ENCODE results near the gene ACTR2.
A peak's percentile ranks its signal among the peaks of the same experiment; 100 is the strongest.
"Not testable (repeated sequence)": the region's sequence is repeated elsewhere in the genome, so short reads cannot be mapped to it uniquely, and the experiment has no call there.

Gene ACTR2

GRCh38 chr2:65227456-65228262, at the start of gene ACTR2:
ACTR2 (plus strand) TSS chr2:65227831; CDS start chr2:65227910, 79 bp downstream.
- TF ChIP-seq ZNF274 (IDR thresholded peaks at IDR 0.05; ENCODE audit: low read depth, low read length): no peak
- peak within 1 kb of the TSS; percentile 98 for H3K4me3 ChIP-seq (ENCODE audit: low read length)

GRCh38 chr2:65182570-65182969, 45.1 kb upstream of the ACTR2 start:
- H3K4me3 ChIP-seq (ENCODE audit: low read length): no peak overlapping the region
- TF ChIP-seq ZNF274 (IDR thresholded peaks at IDR 0.05; ENCODE audit: low read depth, low read length): no peak

- not testable (repeated sequence) for H3K4me3 ChIP-seq (ENCODE audit: low read length)
These were observed 44.2 kb upstream of the ACTR2 start for GRCh38 chr2:65183406-65183805.

- no peak for TF ChIP-seq ZNF274 (IDR thresholded peaks at IDR 0.05; ENCODE audit: low read depth, low read length)
These were observed 42.6 kb upstream of the ACTR2 start for GRCh38 chr2:65185012-65185411.

GRCh38 chr2:65186093-65186868, 41.4 kb upstream of the ACTR2 start:
- no peak overlapping the region for H3K4me3 ChIP-seq (ENCODE audit: low read length)
- no peak for TF ChIP-seq ZNF274 (IDR thresholded peaks at IDR 0.05; ENCODE audit: low read depth, low read length)

More at GRCh38 chr2:65185012-65185411, 42.6 kb upstream of the ACTR2 start:
- H3K4me3 ChIP-seq (ENCODE audit: low read length): no peak overlapping the region

- H3K4me3 ChIP-seq (ENCODE audit: low read length): no peak overlapping the region
These were observed 40.5 kb upstream of the ACTR2 start for GRCh38 chr2:65186872-65187851.

GRCh38 chr2:65193446-65193845, 34.2 kb upstream of the ACTR2 start:
- H3K4me3 ChIP-seq (ENCODE audit: low read length): no peak overlapping the region
- no peak for TF ChIP-seq ZNF274 (IDR thresholded peaks at IDR 0.05; ENCODE audit: low read depth, low read length)

More at GRCh38 chr2:65186872-65187851, 40.5 kb upstream of the ACTR2 start:
- no peak for TF ChIP-seq ZNF274 (IDR thresholded peaks at IDR 0.05; ENCODE audit: low read depth, low read length)

GRCh38 chr2:65198737-65199136, 28.9 kb upstream of the ACTR2 start:
- no peak for TF ChIP-seq ZNF274 (IDR thresholded peaks at IDR 0.05; ENCODE audit: low read depth, low read length)
- no peak overlapping the region for H3K4me3 ChIP-seq (ENCODE audit: low read length)

GRCh38 chr2:65199166-65199565, 28.5 kb upstream of the ACTR2 start:
- no peak for TF ChIP-seq ZNF274 (IDR thresholded peaks at IDR 0.05; ENCODE audit: low read depth, low read length)
- no peak overlapping the region for H3K4me3 ChIP-seq (ENCODE audit: low read length)

GRCh38 chr2:65199891-65200290, 27.7 kb upstream of the ACTR2 start:
- no peak overlapping the region for H3K4me3 ChIP-seq (ENCODE audit: low read length)

GRCh38 chr2:65204461-65205210, 23.0 kb upstream of the ACTR2 start:
- no peak for TF ChIP-seq ZNF274 (IDR thresholded peaks at IDR 0.05; ENCODE audit: low read depth, low read length)
- no peak overlapping the region for H3K4me3 ChIP-seq (ENCODE audit: low read length)

More at GRCh38 chr2:65199891-65200290, 27.7 kb upstream of the ACTR2 start:
- no peak for TF ChIP-seq ZNF274 (IDR thresholded peaks at IDR 0.05; ENCODE audit: low read depth, low read length)

- no peak overlapping the region for H3K4me3 ChIP-seq (ENCODE audit: low read length)
- TF ChIP-seq ZNF274 (IDR thresholded peaks at IDR 0.05; ENCODE audit: low read depth, low read length): no peak
These were observed 15.5 kb upstream of the ACTR2 start for GRCh38 chr2:65212115-65212514.

- no peak for TF ChIP-seq ZNF274 (IDR thresholded peaks at IDR 0.05; ENCODE audit: low read depth, low read length)
- H3K4me3 ChIP-seq (ENCODE audit: low read length): no peak overlapping the region
These were observed 15.0 kb upstream of the ACTR2 start for GRCh38 chr2:65212619-65213018.

All from GM08714 (cell line).